Measurements from ENCODE around the gene SIVA1.
A peak's percentile ranks its signal among the peaks of the same experiment; 100 is the strongest.

DNA sequence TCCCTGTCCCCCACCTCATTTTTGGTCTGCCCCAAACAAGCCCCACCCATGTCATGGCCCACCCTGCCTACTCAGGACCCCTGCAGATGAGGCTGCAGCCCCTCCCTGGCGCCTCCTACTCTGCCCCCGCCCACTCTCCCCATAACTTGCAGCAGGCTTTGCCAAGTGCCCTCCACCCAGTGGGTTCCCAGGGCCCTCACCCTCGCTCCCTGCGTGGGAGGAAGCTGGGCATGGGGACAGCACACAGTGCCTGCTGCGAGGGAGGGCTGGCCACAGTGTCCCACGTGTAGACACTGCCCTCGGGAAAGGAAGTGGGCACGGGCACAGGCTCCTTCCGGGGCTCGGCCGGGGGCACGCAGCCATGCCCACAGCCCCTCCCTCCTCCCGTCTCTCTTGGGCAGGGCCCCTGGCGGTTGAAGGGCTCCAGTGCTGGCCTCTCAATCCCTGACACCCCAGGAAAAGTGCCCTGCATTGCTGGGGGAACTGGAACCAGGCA is 33.2 kb downstream of the SIVA1 start:
- TF ChIP-seq, protein P1, sequence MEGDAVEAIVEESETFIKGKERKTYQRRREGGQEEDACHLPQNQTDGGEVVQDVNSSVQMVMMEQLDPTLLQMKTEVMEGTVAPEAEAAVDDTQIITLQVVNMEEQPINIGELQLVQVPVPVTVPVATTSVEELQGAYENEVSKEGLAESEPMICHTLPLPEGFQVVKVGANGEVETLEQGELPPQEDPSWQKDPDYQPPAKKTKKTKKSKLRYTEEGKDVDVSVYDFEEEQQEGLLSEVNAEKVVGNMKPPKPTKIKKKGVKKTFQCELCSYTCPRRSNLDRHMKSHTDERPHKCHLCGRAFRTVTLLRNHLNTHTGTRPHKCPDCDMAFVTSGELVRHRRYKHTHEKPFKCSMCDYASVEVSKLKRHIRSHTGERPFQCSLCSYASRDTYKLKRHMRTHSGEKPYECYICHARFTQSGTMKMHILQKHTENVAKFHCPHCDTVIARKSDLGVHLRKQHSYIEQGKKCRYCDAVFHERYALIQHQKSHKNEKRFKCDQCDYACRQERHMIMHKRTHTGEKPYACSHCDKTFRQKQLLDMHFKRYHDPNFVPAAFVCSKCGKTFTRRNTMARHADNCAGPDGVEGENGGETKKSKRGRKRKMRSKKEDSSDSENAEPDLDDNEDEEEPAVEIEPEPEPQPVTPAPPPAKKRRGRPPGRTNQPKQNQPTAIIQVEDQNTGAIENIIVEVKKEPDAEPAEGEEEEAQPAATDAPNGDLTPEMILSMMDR (IDR thresholded peaks at IDR 0.05): peak in 1 of 4 donors; percentile 8
- no peak for TF ChIP-seq POLR2A (IDR thresholded peaks at IDR 0.05)

Data from right lobe of liver (tissue), 4 donors.